ENCODE data around the gene PCGF5.
"Not testable (repeated sequence)": the region's sequence is repeated elsewhere in the genome, so short reads cannot be mapped to it uniquely, and the experiment has no call there.

Gene PCGF5

DNA sequence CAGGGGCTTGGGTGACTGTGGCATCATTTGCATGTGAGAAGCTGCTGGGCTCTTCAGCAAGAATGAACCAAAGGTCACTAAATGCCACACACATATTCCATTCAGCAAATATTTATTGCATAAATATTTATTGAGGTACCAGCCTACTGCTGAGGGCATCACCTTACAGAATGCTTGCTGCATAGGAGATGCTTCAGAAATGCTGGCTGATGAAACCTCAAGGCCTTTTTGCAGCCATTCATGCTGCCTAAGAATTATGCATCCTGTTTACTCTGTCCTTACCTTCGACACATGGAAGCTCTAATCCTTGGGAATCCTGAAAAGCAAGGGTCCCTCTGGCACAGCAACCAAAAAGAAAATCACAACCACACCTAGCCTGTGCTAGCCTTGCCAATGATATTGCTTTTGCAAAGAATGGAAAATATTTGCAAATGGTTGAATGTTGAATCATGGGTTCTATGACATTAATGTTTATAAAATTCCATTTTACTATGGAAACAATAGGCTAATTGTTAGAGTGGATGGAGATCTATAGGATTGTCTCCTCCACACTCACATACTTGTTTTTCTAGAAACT is 79.6 kb downstream of the PCGF5 start:
- in situ Hi-C loops (cut with HindIII; ENCODE audit: low sequenced_read_pairs) = no loop called here
- TF ChIP-seq, protein P1, sequence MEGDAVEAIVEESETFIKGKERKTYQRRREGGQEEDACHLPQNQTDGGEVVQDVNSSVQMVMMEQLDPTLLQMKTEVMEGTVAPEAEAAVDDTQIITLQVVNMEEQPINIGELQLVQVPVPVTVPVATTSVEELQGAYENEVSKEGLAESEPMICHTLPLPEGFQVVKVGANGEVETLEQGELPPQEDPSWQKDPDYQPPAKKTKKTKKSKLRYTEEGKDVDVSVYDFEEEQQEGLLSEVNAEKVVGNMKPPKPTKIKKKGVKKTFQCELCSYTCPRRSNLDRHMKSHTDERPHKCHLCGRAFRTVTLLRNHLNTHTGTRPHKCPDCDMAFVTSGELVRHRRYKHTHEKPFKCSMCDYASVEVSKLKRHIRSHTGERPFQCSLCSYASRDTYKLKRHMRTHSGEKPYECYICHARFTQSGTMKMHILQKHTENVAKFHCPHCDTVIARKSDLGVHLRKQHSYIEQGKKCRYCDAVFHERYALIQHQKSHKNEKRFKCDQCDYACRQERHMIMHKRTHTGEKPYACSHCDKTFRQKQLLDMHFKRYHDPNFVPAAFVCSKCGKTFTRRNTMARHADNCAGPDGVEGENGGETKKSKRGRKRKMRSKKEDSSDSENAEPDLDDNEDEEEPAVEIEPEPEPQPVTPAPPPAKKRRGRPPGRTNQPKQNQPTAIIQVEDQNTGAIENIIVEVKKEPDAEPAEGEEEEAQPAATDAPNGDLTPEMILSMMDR (IDR thresholded peaks at IDR 0.05; ENCODE audit: low read depth, low read length, missing control alignments) = no peak
- H3K4me3 ChIP-seq (ENCODE audit: low read depth, low read length) = no peak overlapping the region
- DNase-seq (ENCODE audit: low read depth) = no peak

DNA sequence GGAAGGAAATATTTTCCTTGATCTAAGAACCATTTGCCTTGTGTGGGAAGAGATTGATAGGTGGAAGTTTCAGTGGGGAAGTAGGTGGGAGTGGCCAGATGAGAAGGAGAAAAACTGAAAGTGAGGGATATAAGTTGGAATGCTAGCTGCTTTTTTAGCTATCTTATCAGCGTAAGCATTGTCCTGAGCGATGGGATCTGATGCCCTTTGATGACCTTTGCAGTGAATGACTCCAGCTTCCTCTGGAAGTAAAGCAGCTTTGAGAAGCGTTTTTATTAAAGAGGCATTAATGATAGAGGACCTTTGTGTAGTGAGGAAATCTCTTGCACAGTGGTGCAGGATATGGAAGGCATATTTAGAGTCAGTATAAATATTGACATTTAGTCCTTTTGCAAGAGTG is 82.5 kb downstream of the PCGF5 start:
- H3K4me3 ChIP-seq (ENCODE audit: low read depth, low read length); in situ Hi-C loops (cut with HindIII; ENCODE audit: low sequenced_read_pairs); DNase-seq (ENCODE audit: low read depth): not testable (repeated sequence)

DNA sequence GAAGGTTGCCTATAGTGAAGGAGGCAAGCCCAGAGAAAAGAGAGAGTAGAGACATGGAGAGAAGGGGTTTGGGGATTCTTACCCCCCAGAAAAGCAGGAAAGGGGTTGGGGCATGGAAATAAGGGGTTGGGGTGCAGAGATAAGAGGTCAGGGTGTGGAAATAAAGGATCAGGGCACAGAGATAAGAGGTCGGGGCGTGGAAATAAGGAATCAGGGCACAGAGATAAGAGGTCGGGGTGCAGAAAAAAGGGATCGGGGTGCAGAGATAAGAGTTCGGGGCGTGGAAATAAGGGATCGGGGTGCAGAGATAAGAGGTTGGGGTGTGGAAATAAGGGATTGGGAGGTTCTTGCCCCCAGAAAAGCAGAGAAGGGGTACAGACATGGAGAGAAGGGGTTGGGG is 85.5 kb downstream of the PCGF5 start:
- H3K4me3 ChIP-seq (ENCODE audit: low read depth, low read length); in situ Hi-C loops (cut with HindIII; ENCODE audit: low sequenced_read_pairs); DNase-seq (ENCODE audit: low read depth): not testable (repeated sequence)

DNA sequence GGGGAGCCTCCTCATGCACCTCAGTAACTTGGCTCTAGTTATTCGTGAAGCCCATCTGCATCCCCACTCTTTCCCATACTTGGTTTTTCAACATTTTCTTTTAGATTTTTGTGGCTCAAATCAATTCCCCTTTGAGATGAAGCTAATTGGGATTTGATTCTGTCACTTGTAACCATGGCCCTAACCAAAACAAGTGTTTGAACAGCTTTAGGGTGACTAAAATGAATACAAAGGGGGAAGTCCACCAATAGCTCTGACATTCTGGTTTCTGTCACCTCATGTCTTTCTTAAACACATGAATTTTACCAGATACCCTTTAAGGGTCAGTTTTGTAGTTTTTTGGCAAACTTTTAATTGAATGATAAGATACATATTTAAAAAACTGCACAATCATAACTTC is 87.0 kb downstream of the PCGF5 start:
- in situ Hi-C loops (cut with HindIII; ENCODE audit: low sequenced_read_pairs) = no loop called here

DNA sequence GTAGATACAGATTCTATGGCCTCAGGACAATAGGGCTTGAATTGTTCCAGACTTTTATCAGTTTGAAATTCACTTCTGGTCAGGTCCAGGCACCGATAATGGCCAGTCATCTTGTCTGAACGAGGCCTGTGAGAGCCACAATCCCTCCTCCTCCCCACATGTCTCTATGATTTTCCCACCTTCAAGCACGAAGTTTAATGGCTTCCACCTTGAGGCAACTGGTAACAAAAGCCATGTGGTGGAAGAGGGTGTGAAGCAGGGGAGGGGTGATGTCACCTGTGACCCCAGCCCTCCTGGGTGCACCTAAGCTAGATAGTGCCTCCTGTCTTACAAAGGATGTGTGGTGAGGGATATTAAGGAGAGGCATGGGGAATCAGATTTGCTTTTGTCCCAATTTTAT is 89.2 kb downstream of the PCGF5 start:
- DNase-seq (ENCODE audit: low read depth) = no peak
- no peak overlapping the region for H3K4me3 ChIP-seq (ENCODE audit: low read depth, low read length)
- TF ChIP-seq, protein P1 (IDR thresholded peaks at IDR 0.05; ENCODE audit: low read depth, low read length, missing control alignments) = no peak
- in situ Hi-C loops (cut with HindIII; ENCODE audit: low sequenced_read_pairs) = no loop called here

More for the DNA sequence above, 87.0 kb downstream of the PCGF5 start:
- no peak overlapping the region for H3K4me3 ChIP-seq (ENCODE audit: low read depth, low read length)
- TF ChIP-seq, protein P1 (IDR thresholded peaks at IDR 0.05; ENCODE audit: low read depth, low read length, missing control alignments) = no peak
- no peak for DNase-seq (ENCODE audit: low read depth)

DNA sequence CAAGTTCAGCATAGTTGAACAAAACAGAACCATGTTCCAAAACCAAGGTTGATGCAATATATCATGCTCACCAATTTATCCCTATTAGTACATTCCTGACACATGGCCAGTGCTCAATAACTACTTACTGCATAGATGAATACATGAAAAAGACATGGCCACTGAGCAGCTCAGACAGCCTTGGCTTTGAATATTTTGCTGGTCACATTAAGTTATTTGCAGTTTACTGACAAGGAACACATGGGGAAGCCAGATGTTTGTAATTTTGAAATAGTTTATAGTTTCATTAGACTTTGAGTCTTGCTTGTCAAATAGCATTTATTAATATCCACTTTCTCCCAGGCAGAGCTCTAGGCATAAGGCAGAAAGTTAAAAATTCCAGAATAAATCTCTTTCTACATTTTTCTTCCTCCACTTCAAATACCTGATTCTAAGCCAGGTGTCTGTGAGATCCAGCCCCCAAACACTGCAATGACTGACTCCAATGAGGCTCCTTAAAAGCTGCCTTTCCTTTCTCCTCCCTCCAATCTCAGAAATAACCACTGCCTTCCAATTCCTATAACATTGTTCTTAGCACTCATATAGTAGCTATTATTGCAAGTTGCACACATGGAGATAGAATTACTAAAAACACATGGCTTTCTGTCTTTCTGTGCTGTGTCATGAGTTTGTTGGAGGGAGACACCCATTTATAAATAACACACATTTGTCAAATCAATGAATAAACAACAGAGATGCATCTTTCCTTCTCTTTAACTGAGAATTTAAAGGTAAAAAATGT is 91.3 kb downstream of the PCGF5 start:
- TF ChIP-seq, protein P1 (IDR thresholded peaks at IDR 0.05; ENCODE audit: low read depth, low read length, missing control alignments) = no peak
- DNase-seq (ENCODE audit: low read depth) = no peak
- in situ Hi-C loops (cut with HindIII; ENCODE audit: low sequenced_read_pairs) = no loop called here
- H3K4me3 ChIP-seq (ENCODE audit: low read depth, low read length) = no peak overlapping the region

DNA sequence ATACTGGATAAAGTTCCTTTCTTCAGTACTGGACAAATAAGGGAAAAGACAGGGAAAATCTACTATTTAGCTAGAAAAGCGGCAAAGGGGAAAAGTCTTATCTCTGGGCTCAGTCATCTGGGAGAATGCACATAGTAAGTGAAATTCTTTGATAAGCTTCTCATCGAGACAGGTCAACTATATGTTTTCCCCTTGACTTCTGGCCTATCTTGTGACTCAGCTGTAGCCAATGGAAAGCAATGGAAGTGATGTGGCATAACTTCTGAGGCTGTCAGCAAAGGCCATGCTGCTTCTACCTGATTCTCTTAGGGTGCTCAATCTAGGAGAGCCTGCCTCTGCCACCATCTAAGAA is 91.9 kb downstream of the PCGF5 start:
- no peak for DNase-seq (ENCODE audit: low read depth)
- TF ChIP-seq, protein P1 (IDR thresholded peaks at IDR 0.05; ENCODE audit: low read depth, low read length, missing control alignments) = no peak
- H3K4me3 ChIP-seq (ENCODE audit: low read depth, low read length) = no peak overlapping the region
- in situ Hi-C loops (cut with HindIII; ENCODE audit: low sequenced_read_pairs) = no loop called here

Data from astrocyte of the cerebellum (primary cell).